MM.1S (cell line): ENCODE measurements around the gene PKD1.
"Not testable (repeated sequence)": the region's sequence is repeated elsewhere in the genome, so short reads cannot be mapped to it uniquely, and the experiment has no call there.

Experiments
- EZH2 ChIP-seq: fragments of 300-600 bp; sonication (generic); optimal IDR thresholded peaks from 2 replicates; pipeline ENCODE3; 2017; ENCODE audit warnings: low read depth, mild to moderate bottlenecking, antibody characterized with exemption, low read length, mixed read lengths
- EZH2phosphoT487 ChIP-seq: fragments of 300-600 bp; sonication (generic); IDR thresholded peaks from 2 replicates; pipeline ENCODE4 v1.6.1; 2018; ENCODE audit warnings: antibody characterized with exemption, low read length
- TF ChIP-seq, protein P1 (sequence below): fragments of 300-600 bp; sonication (generic); IDR thresholded peaks from 2 replicates; pipeline ENCODE4 v1.5.1; 2016; ENCODE audit warnings: antibody characterized with exemption, low read length, mixed read lengths

DNA sequence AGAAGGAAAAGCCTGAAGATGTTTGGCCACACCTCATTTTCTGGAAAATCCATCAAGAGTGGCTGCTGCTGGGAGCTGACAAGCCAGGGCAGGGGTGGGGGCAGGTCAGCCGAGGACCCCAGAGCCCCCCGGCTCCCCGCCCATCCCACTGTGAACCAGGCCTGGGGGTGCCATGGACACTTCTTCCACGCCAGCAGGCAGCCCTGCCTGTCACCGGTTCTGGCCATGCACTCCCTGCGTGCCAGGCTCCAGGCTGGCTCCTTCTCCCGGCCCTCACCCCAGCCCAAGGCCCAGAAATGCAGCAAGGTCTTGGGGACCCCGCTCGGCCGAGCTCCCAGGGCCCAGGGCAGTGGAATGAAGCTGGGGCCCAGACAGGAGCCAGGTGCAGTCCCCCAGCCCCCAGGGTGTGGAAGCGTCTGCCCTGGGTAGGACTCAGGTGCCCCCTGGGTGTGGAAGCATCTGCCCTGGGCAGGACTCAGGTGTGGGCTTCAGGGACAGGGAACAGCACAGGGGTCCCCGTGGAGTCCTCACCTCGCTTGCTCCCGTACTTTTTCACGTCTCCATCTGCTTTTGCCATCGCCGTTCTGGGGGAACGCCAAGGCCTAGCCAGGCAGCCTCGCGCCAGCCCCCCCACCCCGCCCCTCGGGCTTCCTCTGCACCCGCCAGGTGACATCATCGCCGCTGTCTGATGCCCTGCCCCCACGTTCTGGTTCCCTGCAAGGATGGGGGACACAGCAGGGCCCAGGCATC is 12.6 kb downstream of the PKD1 start:
- TF ChIP-seq, protein P1, sequence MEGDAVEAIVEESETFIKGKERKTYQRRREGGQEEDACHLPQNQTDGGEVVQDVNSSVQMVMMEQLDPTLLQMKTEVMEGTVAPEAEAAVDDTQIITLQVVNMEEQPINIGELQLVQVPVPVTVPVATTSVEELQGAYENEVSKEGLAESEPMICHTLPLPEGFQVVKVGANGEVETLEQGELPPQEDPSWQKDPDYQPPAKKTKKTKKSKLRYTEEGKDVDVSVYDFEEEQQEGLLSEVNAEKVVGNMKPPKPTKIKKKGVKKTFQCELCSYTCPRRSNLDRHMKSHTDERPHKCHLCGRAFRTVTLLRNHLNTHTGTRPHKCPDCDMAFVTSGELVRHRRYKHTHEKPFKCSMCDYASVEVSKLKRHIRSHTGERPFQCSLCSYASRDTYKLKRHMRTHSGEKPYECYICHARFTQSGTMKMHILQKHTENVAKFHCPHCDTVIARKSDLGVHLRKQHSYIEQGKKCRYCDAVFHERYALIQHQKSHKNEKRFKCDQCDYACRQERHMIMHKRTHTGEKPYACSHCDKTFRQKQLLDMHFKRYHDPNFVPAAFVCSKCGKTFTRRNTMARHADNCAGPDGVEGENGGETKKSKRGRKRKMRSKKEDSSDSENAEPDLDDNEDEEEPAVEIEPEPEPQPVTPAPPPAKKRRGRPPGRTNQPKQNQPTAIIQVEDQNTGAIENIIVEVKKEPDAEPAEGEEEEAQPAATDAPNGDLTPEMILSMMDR, result not testable (repeated sequence)
- not testable (repeated sequence) for TF ChIP-seq EZH2phosphoT487, EZH2
